ENCODE measurements around the gene LMBRD2. TPM values are rescaled to one million over a fixed set of nuclear protein-coding genes. Genes with fewer than 3 reads are reported as not detected.

LMBRD2 gene
- total RNA-seq, 1 experiment from 2014 or later = 15.2 TPM

- DNase-seq = no peak
- H3K4me3 ChIP-seq (ENCODE audit: low read depth, low read length) = no peak overlapping the region
- H3K27ac Mint-ChIP-seq (ENCODE audit: unreplicated experiment) = no peak overlapping the region
- H3K36me3 ChIP-seq (ENCODE audit: control insufficient read depth, insufficient read depth, low read length) = no peaks in the 10 kb centered on the region
- peaks cover 23% of the 10 kb centered on the region for H3K4me1 ChIP-seq
- H3K4me1 Mint-ChIP-seq (ENCODE audit: low read depth, unreplicated experiment) = peaks cover 11% of the 10 kb centered on the region
- intact Hi-C loops (cut with micrococcal nuclease; ENCODE audit: unreplicated experiment) = no loop called here
- POLR2A ChIA-PET = interaction anchor here (0.6 kb wide), 1 partner anchor 186 kb away, joined by 3 read pairs; no protein-coding TSS in a partner anchor
- H3K36me3 Mint-ChIP-seq (ENCODE audit: insufficient read depth, unreplicated experiment) = peaks cover 4% of the 10 kb centered on the region
- BruUV-seq (replicated peaks) = no TSS peak
- CTCF ChIA-PET = no interaction called here
- TF ChIP-seq CTCF (IDR thresholded peaks at IDR 0.05; ENCODE audit: insufficient read depth in 1 of 2, low read depth in 1 of 2, low read length in 1 of 2, severe bottlenecking in 1 of 2, unreplicated experiment in 1 of 2) = no peak
- H3K27me3 ChIP-seq (replicated peaks; ENCODE audit: control insufficient read depth, insufficient read depth, low read length) = no peaks in the 10 kb centered on the region
- no peaks in the 10 kb centered on the region for H3K27me3 Mint-ChIP-seq (ENCODE audit: insufficient read depth, unreplicated experiment)
- peaks cover 12% of the 10 kb centered on the region for H3K9me3 Mint-ChIP-seq (ENCODE audit: unreplicated experiment)
- H3K4me3 Mint-ChIP-seq (ENCODE audit: unreplicated experiment) = no peak overlapping the region
- H3K9me3 ChIP-seq = peaks cover 3% of the 10 kb centered on the region; the same call in 1 of the 2 replicates
These were observed 22.9 kb downstream of the LMBRD2 start for GRCh38 chr5:36128795-36129194.

GRCh38 chr5:36125868-36126267 is 25.8 kb downstream of the LMBRD2 start:
- Histone ChIP-seq H3K36me3 (ENCODE audit: control insufficient read depth, insufficient read depth, low read length) (no peaks in the 10 kb centered on the region), H3K9me3 (peaks cover 3% of the 10 kb centered on the region; the same call in 1 of the 2 replicates), H3K4me1 (peaks cover 23% of the 10 kb centered on the region), H3K27me3 (replicated peaks; ENCODE audit: control insufficient read depth, insufficient read depth, low read length) (no peaks in the 10 kb centered on the region), H3K4me3 (ENCODE audit: low read depth, low read length) (no peak overlapping the region)
- POLR2A ChIA-PET = no interaction called here
- CTCF ChIA-PET = no interaction called here
- Mint-ChIP-seq H3K9me3 (ENCODE audit: unreplicated experiment) (peaks cover 12% of the 10 kb centered on the region), H3K27ac (ENCODE audit: unreplicated experiment) (peak overlapping the region; percentile 68), H3K36me3 (ENCODE audit: insufficient read depth, unreplicated experiment) (peaks cover 4% of the 10 kb centered on the region), H3K27me3 (ENCODE audit: insufficient read depth, unreplicated experiment) (no peaks in the 10 kb centered on the region), H3K4me1 (ENCODE audit: low read depth, unreplicated experiment) (peaks cover 11% of the 10 kb centered on the region), H3K4me3 (ENCODE audit: unreplicated experiment) (no peak overlapping the region)
- intact Hi-C loops (cut with micrococcal nuclease; ENCODE audit: unreplicated experiment) = loop anchor here (2.0 kb wide), 1 partner anchor 27 kb away; the partner anchor contains the start of gene SKP2
- peak in 1 of 2 experiments; percentile 21 for DNase-seq
- no peak for TF ChIP-seq CTCF (IDR thresholded peaks at IDR 0.05; ENCODE audit: insufficient read depth in 1 of 2, low read depth in 1 of 2, low read length in 1 of 2, severe bottlenecking in 1 of 2, unreplicated experiment in 1 of 2)
- BruUV-seq (replicated peaks) = no TSS peak

GRCh38 chr5:36111238-36111637 is 40.4 kb downstream of the LMBRD2 start:
- no peaks in the 10 kb centered on the region for H3K27me3 ChIP-seq (replicated peaks; ENCODE audit: control insufficient read depth, insufficient read depth, low read length)
- ChIA-PET CTCF (no interaction called here), POLR2A (no interaction called here)
- intact Hi-C loops (cut with micrococcal nuclease; ENCODE audit: unreplicated experiment) = no loop called here
- no peak for TF ChIP-seq CTCF (IDR thresholded peaks at IDR 0.05; ENCODE audit: insufficient read depth in 1 of 2, low read depth in 1 of 2, low read length in 1 of 2, severe bottlenecking in 1 of 2, unreplicated experiment in 1 of 2)
- peaks cover 32% of the 10 kb centered on the region for H3K4me1 ChIP-seq
- no peaks in the 10 kb centered on the region for H3K9me3 ChIP-seq
- H3K4me3 ChIP-seq (ENCODE audit: low read depth, low read length) = no peak overlapping the region
- Mint-ChIP-seq H3K27ac (ENCODE audit: unreplicated experiment) (no peak overlapping the region), H3K36me3 (ENCODE audit: insufficient read depth, unreplicated experiment) (peaks cover 11% of the 10 kb centered on the region), H3K4me1 (ENCODE audit: low read depth, unreplicated experiment) (peaks cover 27% of the 10 kb centered on the region), H3K27me3 (ENCODE audit: insufficient read depth, unreplicated experiment) (no peaks in the 10 kb centered on the region), H3K4me3 (ENCODE audit: unreplicated experiment) (no peak overlapping the region), H3K9me3 (ENCODE audit: unreplicated experiment) (no peaks in the 10 kb centered on the region)
- no TSS peak for BruUV-seq (replicated peaks)
- H3K36me3 ChIP-seq (ENCODE audit: control insufficient read depth, insufficient read depth, low read length) = no peaks in the 10 kb centered on the region
- no peak for DNase-seq

All from Caco-2 (cell line).